Immature natural killer cell (primary cell): Measurements from ENCODE around the gene DDB1. TPM values are rescaled to one million over a fixed set of nuclear protein-coding genes. Genes with fewer than 3 reads are reported as not detected.
A peak's percentile ranks its signal among the peaks of the same experiment; 100 is the strongest.

Experiments
- DNase-seq, 3 donors: peaks; one replicate each; pipeline ENCODE4 v3.0.0; 2022; ENCODE audit warnings: mixed read lengths in 1 of 3
- H3K27ac Mint-ChIP-seq, 6 donors: one replicate each; pipeline ENCODE4 v1.8.0; 2020; ENCODE audit warnings: mixed read lengths in 6 of 6, mild to moderate bottlenecking in 5 of 6, inconsistent platforms in 4 of 6, moderate library complexity in 3 of 6
- H3K27me3 Mint-ChIP-seq, 3 donors: one replicate each; pipeline ENCODE4 v1.8.0; 2020 to 2021; ENCODE audit warnings: low read depth in 3 of 3, mild to moderate bottlenecking in 3 of 3, mixed read lengths in 3 of 3, moderate library complexity in 3 of 3, inconsistent platforms in 1 of 3
- H3K36me3 Mint-ChIP-seq, 3 donors: one replicate each; pipeline ENCODE4 v1.8.0; 2020; ENCODE audit warnings: mixed read lengths in 3 of 3, inconsistent platforms in 2 of 3, mild to moderate bottlenecking in 2 of 3
- H3K4me1 Mint-ChIP-seq, 2 donors: one replicate each; pipeline ENCODE4 v1.8.0; 2020; ENCODE audit warnings: inconsistent platforms in 2 of 2, mild to moderate bottlenecking in 2 of 2, mixed read lengths in 2 of 2, moderate library complexity in 1 of 2
- H3K4me3 Mint-ChIP-seq, 5 donors: one replicate each; pipeline ENCODE4 v1.8.0; 2020; ENCODE audit warnings: mild to moderate bottlenecking in 5 of 5, mixed read lengths in 5 of 5, inconsistent platforms in 3 of 5, moderate library complexity in 3 of 5
- H3K9me3 Mint-ChIP-seq, 6 donors: one replicate each; pipeline ENCODE4 v1.8.0; 2020; ENCODE audit warnings: mild to moderate bottlenecking in 6 of 6, mixed read lengths in 6 of 6, inconsistent platforms in 4 of 6, moderate library complexity in 3 of 6
- polyA plus RNA-seq, 3 donors: library from polyadenylated mRNA; unstranded; fragments of 300-500 nt; fragmentation: Illumina TruSeq; gene quantifications; one replicate each; pipeline ENCODE4 v1.2.3, GENCODE V29; 2021

The DDB1 gene
- polyA plus RNA-seq, 3 donors from 2014 or later, result 105 to 131 (median 119) TPM

DNA sequence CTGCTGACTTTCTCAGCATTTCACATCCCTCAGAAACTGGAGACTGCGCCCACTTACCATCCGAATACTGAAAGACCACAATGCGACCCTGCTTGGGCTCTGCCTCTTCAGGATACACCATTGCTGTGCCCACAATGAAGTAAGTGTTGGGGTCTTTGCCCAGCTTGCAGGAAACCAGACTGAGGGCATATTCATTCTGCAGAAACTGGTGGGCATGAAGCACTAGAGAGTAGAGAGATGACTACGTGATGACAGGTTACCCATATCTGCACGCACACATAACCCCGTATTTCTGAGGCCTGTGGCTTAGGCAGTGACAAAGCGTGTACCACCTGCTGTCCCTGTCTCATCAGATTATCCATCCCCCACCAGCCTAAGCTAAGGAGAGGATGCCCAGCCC is 23.2 kb downstream of the DDB1 start:
- H3K36me3 Mint-ChIP-seq, result peaks cover 14 to 31% (median 15%) of the 10 kb centered on the region in 3 donors
- no peak overlapping the region for H3K27ac Mint-ChIP-seq
- DNase-seq, result no peak
- no peaks in the 10 kb centered on the region for H3K27me3 Mint-ChIP-seq
- H3K9me3 Mint-ChIP-seq, result no peaks in the 10 kb centered on the region
- H3K4me3 Mint-ChIP-seq, result no peak overlapping the region
- no peaks in the 10 kb centered on the region for H3K4me1 Mint-ChIP-seq

DNA sequence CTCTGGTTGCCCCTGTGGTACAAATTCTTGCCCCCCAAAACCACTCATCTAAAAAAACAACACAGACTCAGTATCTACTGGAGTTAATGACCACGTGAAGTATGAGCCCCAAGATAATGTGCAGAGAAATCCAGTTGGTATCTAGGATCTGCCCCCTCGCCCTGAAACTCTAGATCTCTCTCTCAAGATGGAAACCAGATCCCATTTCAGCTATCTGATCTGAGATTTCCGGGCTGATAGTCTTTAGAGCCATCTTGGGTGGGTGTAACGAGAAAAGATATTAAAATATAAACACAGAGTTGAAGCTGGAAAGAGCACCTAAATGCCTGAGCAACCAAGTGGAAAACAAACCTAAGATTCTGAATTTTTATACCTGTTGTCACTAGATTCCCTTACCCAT is 23.8 kb downstream of the DDB1 start:
- Mint-ChIP-seq H3K4me3 (no peak overlapping the region), H3K36me3 (peaks cover 14 to 32% (median 15%) of the 10 kb centered on the region in 3 donors), H3K4me1 (no peaks in the 10 kb centered on the region), H3K27ac (no peak overlapping the region), H3K9me3 (no peaks in the 10 kb centered on the region), H3K27me3 (no peaks in the 10 kb centered on the region)
- no peak for DNase-seq

DNA sequence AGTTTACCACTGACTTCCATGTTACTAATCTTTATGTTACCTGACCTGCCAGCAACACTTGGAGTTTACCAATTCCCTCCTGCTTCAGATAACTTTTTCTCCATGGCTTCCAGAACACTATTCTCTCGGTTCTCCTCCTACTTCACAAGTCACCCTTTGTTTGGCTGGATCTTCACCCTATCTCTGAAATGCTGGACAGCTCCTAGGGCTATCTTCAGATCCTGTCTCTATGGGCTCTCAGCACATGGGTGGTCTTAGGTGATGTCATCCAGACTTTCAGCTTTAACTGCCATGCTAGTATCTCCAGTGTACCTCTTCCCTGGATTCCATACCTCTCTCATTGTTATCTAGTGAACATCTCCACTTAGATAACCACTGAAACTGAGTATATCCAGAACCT is 25.6 kb downstream of the DDB1 start:
- H3K27me3 Mint-ChIP-seq, result no peaks in the 10 kb centered on the region
- H3K4me3 Mint-ChIP-seq, result no peak overlapping the region
- peaks cover 5 to 34% (median 7%) of the 10 kb centered on the region in 3 donors for H3K36me3 Mint-ChIP-seq
- H3K27ac Mint-ChIP-seq, result no peak overlapping the region
- no peak for DNase-seq
- no peaks in the 10 kb centered on the region for H3K9me3 Mint-ChIP-seq
- no peaks in the 10 kb centered on the region for H3K4me1 Mint-ChIP-seq

DNA sequence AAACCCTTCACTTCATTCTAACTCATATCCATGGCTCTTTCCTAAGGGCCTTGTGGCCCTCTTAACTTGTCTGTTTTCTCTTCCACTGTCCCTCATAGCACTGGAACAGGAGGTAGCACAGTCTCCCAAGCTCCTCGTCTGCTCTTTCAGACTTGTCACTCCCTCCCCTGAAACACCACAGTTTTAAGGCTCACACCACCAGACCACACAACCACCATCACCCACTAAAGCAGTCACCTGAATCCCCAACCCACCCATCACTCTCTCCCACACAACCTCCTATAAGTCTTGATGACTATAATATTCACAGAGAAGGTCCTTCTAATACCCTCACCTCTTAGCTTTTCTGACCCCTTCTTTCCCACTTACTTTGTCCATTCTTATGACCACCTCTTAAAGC is 26.7 kb downstream of the DDB1 start:
- no peaks in the 10 kb centered on the region for H3K9me3 Mint-ChIP-seq
- H3K36me3 Mint-ChIP-seq, result peaks cover 7 to 40% (median 14%) of the 10 kb centered on the region in 3 donors
- H3K4me1 Mint-ChIP-seq, result no peaks in the 10 kb centered on the region
- H3K27ac Mint-ChIP-seq, result no peak overlapping the region
- no peak overlapping the region for H3K4me3 Mint-ChIP-seq
- no peak for DNase-seq
- no peaks in the 10 kb centered on the region for H3K27me3 Mint-ChIP-seq

DNA sequence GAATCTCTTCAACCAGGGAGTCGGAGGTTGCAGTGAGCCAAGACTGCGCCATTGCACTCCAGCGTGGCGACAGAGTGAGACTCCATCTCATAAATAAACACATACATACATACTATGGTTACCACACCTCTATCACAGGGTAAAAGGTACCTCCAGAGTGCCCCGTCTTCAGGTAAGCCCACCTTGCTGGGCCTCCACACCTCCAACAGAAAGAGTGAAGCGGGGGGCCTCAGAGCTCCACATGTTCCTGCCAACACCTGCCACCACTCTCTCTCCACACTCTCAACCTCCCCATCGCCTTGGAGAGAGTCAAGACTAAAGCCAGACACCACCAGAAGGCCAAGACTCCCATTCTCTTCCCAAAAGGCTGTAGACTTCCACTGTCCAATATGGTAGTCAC is 27.5 kb downstream of the DDB1 start:
- Mint-ChIP-seq H3K27ac (no peak overlapping the region), H3K4me1 (peaks cover 0 to 5% of the 10 kb centered on the region in 2 donors), H3K36me3 (peaks cover 7 to 44% (median 13%) of the 10 kb centered on the region in 3 donors), H3K27me3 (no peaks in the 10 kb centered on the region), H3K9me3 (no peaks in the 10 kb centered on the region), H3K4me3 (no peak overlapping the region)
- DNase-seq, result no peak

DNA sequence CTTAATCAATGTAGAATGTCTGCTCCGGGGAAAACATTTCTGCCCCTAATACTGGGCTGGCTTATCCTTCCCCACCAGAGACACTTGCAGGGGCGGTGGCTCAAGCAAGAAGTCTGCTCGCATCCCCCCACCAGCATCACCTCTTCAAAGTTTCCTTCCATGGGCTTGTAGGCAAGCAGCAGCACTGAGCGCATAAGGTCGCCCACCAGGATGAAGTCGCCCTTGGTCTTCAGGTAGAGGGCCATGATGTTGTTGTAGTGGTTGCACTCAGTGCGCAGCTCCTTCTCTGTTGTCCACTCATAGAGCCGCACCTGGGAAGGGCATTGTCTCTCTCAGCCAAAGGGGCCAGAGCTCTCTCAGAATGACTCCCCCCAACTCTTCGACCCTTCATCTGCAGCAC is 29.2 kb downstream of the DDB1 start:
- no peaks in the 10 kb centered on the region for H3K9me3 Mint-ChIP-seq

DNA sequence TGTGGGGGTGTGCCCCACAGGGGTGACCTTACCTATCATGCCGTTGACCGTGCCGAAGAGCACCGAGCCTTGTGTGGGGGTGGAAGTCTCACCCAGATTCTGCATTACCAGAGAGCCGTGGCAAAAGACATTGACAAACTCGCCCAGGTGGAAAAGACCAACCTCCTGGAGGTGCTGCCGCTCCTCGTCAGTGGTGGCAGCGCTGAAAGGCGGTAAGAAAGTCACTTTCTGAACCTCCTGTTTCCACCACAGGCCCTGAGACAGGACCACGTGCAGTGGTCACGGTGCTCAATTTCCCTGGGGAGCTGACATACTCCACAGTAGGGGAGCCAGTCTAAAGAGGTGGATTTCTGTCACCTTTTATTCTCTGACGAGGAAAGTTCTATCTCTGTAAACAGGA is 30.4 kb downstream of the DDB1 start:
- H3K4me3 Mint-ChIP-seq, result no peak overlapping the region
- peaks cover 13 to 56% (median 17%) of the 10 kb centered on the region in 3 donors for H3K36me3 Mint-ChIP-seq
- peaks cover 14 to 22% of the 10 kb centered on the region in 2 donors for H3K4me1 Mint-ChIP-seq
- H3K27ac Mint-ChIP-seq, result no peak overlapping the region
- no peaks in the 10 kb centered on the region for H3K9me3 Mint-ChIP-seq
- no peaks in the 10 kb centered on the region for H3K27me3 Mint-ChIP-seq
- no peak for DNase-seq

More for the DNA sequence above, 29.2 kb downstream of the DDB1 start:
- Mint-ChIP-seq H3K27ac (no peak overlapping the region), H3K36me3 (peaks cover 10 to 49% (median 13%) of the 10 kb centered on the region in 3 donors), H3K4me1 (peaks cover 3 to 10% of the 10 kb centered on the region in 2 donors), H3K27me3 (no peaks in the 10 kb centered on the region), H3K4me3 (no peak overlapping the region)
- DNase-seq, result no peak

DNA sequence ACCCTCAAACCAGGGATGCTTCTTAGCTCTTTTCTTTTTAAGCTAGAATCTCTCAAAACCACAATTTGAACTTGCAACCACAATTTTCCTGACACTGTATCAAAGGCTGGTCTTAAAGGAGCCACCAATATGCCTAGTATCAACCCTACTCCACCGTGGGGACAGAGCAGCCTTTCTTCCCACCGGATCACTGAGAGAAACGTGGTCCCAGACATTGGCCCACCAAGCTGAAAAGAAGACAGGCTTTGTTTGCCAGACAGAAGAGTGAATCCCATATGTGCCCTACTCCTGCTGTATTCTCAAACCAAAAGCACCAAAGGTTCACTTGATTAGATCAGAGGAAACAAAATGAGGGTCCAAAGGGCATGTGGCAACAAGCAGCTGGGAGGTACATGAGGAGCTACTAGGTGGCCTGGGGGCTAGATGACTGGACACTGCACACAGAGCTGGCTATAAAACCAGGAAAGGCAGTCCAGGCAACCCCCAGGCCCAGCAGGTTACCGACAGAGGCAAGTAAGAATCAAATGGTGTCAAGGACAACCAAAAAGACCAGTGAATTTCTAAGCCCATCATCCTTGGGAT is 34.2 kb downstream of the DDB1 start:
- H3K27ac Mint-ChIP-seq, result peak overlapping the region; percentile 5 to 77 (median 57)
- no peak for DNase-seq
- no peaks in the 10 kb centered on the region for H3K9me3 Mint-ChIP-seq
- H3K27me3 Mint-ChIP-seq, result peaks cover 1 to 6% (median 2%) of the 10 kb centered on the region in 3 donors
- H3K36me3 Mint-ChIP-seq, result peaks cover 10 to 50% (median 19%) of the 10 kb centered on the region in 3 donors
- H3K4me3 Mint-ChIP-seq, result no peak overlapping the region
- peaks cover 28 to 38% of the 10 kb centered on the region in 2 donors for H3K4me1 Mint-ChIP-seq

DNA sequence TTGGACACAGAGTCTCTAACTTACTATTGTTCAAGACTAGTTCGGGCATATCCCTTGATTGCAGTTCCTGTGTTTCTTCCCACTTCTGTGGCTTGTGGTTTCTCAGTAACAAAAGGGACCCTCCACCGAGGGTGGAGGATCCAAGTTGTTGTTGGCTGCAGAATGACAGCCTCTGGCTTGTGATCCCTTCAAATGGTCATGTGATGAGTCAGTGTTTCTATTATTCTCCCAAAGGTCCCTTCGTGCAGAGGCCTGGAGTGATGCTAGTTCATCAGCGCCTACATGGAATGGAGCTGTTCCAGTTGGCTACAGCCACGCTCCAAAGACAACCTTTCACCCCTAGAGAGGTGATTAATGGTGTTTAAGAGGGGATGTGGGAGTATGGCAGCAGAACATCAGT is 35.2 kb downstream of the DDB1 start:
- no peak for DNase-seq
- no peaks in the 10 kb centered on the region for H3K9me3 Mint-ChIP-seq
- peak overlapping the region; percentile 34 to 76 (median 70) for H3K27ac Mint-ChIP-seq
- peaks cover 10 to 44% (median 19%) of the 10 kb centered on the region in 3 donors for H3K36me3 Mint-ChIP-seq
- H3K27me3 Mint-ChIP-seq, result peaks cover 3 to 11% (median 6%) of the 10 kb centered on the region in 3 donors
- H3K4me3 Mint-ChIP-seq, result peak overlapping the region in 3 of 5 donors; percentile 3 to 73 (median 33)
- H3K4me1 Mint-ChIP-seq, result peaks cover 33 to 43% of the 10 kb centered on the region in 2 donors

DNA sequence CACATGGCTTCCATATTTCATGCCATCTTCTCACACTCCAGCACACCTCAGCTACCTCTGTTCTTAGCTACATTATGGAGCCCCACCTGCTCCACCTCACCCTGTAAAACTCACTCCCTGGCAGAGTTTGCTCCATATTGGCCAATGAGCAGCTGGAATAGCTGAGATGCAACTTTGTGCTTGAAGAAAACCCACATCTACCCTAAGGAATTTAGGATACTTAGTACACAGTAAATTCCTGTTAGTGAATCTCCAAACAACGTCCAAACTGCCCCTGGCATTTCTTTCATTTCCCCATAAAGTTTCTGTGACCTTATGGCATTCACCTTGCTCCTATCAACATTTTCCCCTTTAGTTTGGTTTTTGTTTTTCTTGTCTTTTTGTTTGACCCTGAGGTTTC is 35.6 kb downstream of the DDB1 start:
- Mint-ChIP-seq H3K9me3 (no peaks in the 10 kb centered on the region), H3K4me3 (peak overlapping the region in 4 of 5 donors; percentile 3 to 73 (median 19)), H3K27ac (peak overlapping the region in 5 of 6 donors; percentile 18 to 72 (median 65)), H3K4me1 (peaks cover 33 to 43% of the 10 kb centered on the region in 2 donors), H3K36me3 (peaks cover 10 to 42% (median 21%) of the 10 kb centered on the region in 3 donors), H3K27me3 (peaks cover 7 to 14% (median 9%) of the 10 kb centered on the region in 3 donors)
- no peak for DNase-seq

DNA sequence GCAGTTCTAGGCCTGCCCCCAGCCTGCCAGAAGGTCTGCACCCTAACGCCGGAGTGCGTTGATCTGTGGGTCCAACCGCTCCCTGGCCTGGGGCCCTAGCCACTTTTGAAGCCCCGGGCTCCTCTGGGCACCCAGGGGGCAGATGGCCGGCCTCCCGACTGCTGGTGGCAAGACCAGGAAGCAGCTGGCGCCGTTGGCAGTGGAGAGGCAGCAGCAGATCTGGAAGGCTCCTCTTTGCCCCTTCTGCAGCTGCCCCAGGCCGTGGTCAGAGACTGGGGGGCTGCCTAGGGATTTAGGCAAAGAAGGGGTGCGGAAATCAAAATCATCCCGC is 37.3 kb downstream of the DDB1 start:
- H3K9me3 Mint-ChIP-seq, result no peaks in the 10 kb centered on the region
- DNase-seq, result no peak
- H3K4me1 Mint-ChIP-seq, result peaks cover 33 to 38% of the 10 kb centered on the region in 2 donors
- H3K27ac Mint-ChIP-seq, result no peak overlapping the region
- peaks cover 7 to 17% (median 9%) of the 10 kb centered on the region in 3 donors for H3K27me3 Mint-ChIP-seq
- H3K4me3 Mint-ChIP-seq, result peak overlapping the region in 4 of 5 donors; percentile 10 to 68 (median 66)
- peaks cover 4 to 24% (median 17%) of the 10 kb centered on the region in 3 donors for H3K36me3 Mint-ChIP-seq

DNA sequence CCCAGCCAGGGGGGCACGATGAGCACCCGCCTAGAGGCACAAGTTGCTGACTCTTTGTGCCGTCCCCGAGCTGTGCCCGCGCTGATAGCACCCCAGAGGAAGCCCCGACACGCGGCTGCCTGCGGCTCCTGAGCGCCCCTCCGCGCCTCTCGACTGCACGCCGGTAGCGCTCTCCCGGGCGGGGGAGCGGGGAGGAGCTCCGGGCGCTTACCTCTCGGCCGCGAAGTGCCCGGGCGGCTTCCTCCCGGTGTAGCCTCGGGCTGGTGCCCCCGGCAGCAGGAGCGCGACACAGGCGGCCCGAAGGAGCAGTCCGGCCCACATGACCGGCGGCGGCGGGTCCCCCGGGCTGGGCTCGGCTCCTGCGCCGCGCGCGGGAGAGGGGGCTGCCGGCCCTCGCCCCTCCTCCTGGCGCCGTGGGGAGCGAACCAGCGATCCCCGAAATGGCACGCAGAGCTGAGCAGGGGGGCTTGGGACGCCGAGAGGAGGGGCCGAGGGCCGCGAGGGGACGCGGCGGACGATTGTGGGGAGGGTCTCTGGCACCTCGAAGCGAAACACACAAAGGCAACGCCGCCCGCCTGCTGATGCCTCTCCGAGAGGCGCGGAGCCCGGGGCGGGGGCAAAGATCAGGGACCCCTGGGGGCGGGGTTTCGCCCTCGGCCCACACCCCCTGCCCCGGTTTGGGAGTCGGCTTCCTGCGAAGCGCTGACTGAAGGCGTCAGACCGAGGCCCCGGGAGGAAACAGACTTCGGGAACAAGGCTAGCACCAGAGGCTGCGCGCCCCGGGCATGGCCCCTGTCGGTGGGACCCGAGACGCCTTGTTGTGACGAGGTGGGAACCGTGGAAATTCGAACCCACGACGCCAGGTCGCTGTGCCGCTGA is 37.9 kb downstream of the DDB1 start, which contains the start of gene VWCE:
Gene VWCE, minus strand, starts transcription at position 600 of the 879 bp plus-strand sequence. Its CDS starts 279 bp downstream, at position 321.
- peak within 1 kb of the TSS in 1 of 6 donors; percentile 46 for H3K27ac Mint-ChIP-seq
- H3K4me1 Mint-ChIP-seq, result peaks cover 33 to 38% of the 10 kb centered on the region in 2 donors
- H3K36me3 Mint-ChIP-seq, result peaks cover 0 to 18% (median 17%) of the 10 kb centered on the region in 3 donors
- H3K4me3 Mint-ChIP-seq, result peak within 1 kb of the TSS; percentile 74 to 81 (median 79)
- peaks cover 8 to 17% (median 9%) of the 10 kb centered on the region in 3 donors for H3K27me3 Mint-ChIP-seq
- DNase-seq, result peak; percentile 36 to 46 (median 36)
- no peaks in the 10 kb centered on the region for H3K9me3 Mint-ChIP-seq

DNA sequence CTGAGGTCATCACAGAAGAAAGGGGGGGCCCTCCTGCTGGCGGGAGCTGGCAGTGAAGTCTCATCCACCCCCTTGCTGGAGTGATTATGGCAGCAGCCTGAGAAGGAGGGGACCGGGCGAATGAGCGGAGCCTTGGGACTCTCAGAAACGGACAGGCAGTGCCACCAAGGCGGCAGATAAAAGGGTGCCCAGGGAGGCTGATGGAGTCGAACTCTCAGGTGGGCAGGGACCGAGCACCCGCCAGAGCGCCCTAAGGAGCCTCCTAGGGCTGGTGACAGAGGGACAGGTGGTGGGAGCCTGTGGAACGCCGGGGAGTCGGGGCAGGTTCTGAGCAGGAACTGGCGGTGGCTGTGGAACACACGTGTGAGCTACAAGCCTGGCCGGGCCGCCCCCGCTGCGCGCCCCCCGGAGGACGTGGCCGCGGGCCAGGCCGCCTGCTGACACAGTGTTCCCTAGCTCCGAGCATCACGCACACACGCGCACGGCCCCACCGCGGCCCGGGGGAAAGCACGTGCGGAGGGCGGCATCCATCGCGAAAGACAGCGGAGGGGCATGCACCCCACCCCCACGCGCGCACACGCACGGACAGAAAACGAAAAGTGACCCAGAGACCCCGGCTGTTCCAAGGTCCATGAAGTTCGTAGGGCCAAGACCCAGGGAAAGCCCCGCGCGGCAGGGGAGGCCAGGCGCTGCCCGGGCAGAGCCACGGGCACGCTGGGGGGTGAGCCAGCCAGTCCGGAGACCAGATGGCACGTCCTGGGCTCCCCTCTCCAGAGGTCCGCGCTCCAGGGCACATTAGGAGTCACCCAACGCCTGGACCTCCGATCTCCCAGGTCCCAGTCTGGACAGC is 38.8 kb downstream of the DDB1 start:
- H3K9me3 Mint-ChIP-seq, result no peaks in the 10 kb centered on the region
- peaks cover 0 to 17% (median 17%) of the 10 kb centered on the region in 3 donors for H3K36me3 Mint-ChIP-seq
- peaks cover 33 to 36% of the 10 kb centered on the region in 2 donors for H3K4me1 Mint-ChIP-seq
- peak; percentile 3 to 17 (median 9) for DNase-seq
- H3K27me3 Mint-ChIP-seq, result peaks cover 9 to 17% (median 9%) of the 10 kb centered on the region in 3 donors
- H3K4me3 Mint-ChIP-seq, result peak overlapping the region; percentile 74 to 81 (median 79)
- no peak overlapping the region for H3K27ac Mint-ChIP-seq
